Skeletal muscle tissue (tissue), 4 donors: Measurements from ENCODE around the gene CHMP4A. TPM values are rescaled to one million over a fixed set of nuclear protein-coding genes. Genes with fewer than 3 reads are reported as not detected.
A peak's percentile ranks its signal among the peaks of the same experiment; 100 is the strongest.
"Not testable (repeated sequence)": the region's sequence is repeated elsewhere in the genome, so short reads cannot be mapped to it uniquely, and the experiment has no call there.

Source experiments
- H3K27ac ChIP-seq: one replicate; pipeline ENCODE4 v1.7.0; 2013; ENCODE audit warnings: mild to moderate bottlenecking, low read depth, low read length, inconsistent platforms
- H3K27me3 ChIP-seq, 3 donors: one replicate each; pipeline ENCODE4 v1.7.0; 2013; ENCODE audit warnings: low read length in 3 of 3; ENCODE audit not compliant: control insufficient read depth in 3 of 3, insufficient read depth in 3 of 3
- H3K36me3 ChIP-seq, 3 donors: one replicate each; pipeline ENCODE4 v1.7.0; 2013; ENCODE audit warnings: low read length in 3 of 3; ENCODE audit not compliant: control insufficient read depth in 3 of 3, insufficient read depth in 3 of 3
- H3K4me1 ChIP-seq, 3 donors: one replicate each; pipeline ENCODE4 v1.7.0; 2013; ENCODE audit warnings: low read length in 3 of 3, mild to moderate bottlenecking in 3 of 3; ENCODE audit not compliant: control insufficient read depth in 3 of 3, insufficient read depth in 3 of 3
- H3K4me3 ChIP-seq, 3 donors: one replicate each; pipeline ENCODE4 v1.7.0; 2013; ENCODE audit warnings: low read length in 3 of 3
- H3K9ac ChIP-seq, 3 donors: one replicate each; pipeline ENCODE4 v1.7.0; 2013; ENCODE audit warnings: low read length in 3 of 3, mild to moderate bottlenecking in 3 of 3, moderate library complexity in 2 of 3, low read depth in 1 of 3
- H3K9me3 ChIP-seq, 3 donors: one replicate each; pipeline ENCODE4 v1.7.0; 2013; ENCODE audit warnings: low read length in 3 of 3; ENCODE audit not compliant: control insufficient read depth in 3 of 3
- total RNA-seq: library from RNA; depleted of rRNA; stranded (reverse); fragments of >200 nt; gene quantifications from one replicate; pipeline ENCODE4 v1.2.3, GENCODE V29; 2014
- donor health status: Osteomylitis.

Gene CHMP4A
- total RNA-seq, 1 donor from 2014 or later, result 29.2 TPM

DNA sequence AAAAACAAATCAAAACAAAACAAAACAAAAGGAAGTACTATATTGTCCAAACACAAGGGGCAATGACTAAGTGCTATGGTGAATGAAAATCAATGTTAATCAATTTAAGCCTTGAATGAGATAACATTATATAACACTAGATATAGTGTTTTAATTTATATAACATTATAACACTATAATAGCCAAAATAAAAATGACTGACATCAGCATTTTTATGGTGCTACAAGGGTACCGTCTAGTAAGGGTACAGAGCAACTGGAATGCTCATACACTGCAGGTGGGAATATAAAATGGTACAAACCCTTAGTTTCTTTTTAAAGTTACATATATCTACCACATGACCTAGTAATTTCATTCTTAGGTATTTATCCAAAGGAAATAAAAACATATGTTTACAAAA, 13.2 kb upstream of the CHMP4A start:
- Histone ChIP-seq H3K4me3 (no peak overlapping the region), H3K36me3 (no peaks in the 10 kb centered on the region), H3K4me1 (peaks cover 7 to 9% (median 7%) of the 10 kb centered on the region in 3 donors), H3K9me3 (no peaks in the 10 kb centered on the region), H3K27me3 (no peaks in the 10 kb centered on the region), H3K27ac (no peak overlapping the region), H3K9ac (no peak overlapping the region)

DNA sequence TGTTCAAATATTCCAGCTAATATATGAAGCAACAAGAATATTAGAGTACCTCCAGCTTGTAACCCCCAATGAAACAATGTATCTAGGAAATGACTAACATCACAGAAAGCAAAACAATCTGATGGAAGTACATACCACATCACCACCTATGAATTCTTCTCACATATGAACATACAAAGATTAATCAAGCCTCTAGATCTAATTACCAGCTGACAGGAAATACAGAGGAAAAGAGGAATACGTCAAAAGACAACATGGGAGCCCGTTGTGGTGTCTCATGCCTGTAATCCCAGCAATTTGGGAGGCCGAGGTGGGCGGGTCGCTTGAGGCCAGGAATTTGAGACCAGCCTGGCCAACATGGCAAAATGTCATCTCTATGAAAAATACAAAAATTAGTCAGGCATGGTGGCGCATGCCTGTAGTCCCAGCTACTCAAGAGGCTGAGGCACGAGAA, 11.4 kb upstream of the CHMP4A start:
- Histone ChIP-seq H3K27ac (peak overlapping the region; percentile 12), H3K4me1 (no peaks in the 10 kb centered on the region), H3K4me3 (no peak overlapping the region), H3K9me3 (no peaks in the 10 kb centered on the region), H3K27me3 (no peaks in the 10 kb centered on the region), H3K9ac (no peak overlapping the region), H3K36me3 (no peaks in the 10 kb centered on the region)

DNA sequence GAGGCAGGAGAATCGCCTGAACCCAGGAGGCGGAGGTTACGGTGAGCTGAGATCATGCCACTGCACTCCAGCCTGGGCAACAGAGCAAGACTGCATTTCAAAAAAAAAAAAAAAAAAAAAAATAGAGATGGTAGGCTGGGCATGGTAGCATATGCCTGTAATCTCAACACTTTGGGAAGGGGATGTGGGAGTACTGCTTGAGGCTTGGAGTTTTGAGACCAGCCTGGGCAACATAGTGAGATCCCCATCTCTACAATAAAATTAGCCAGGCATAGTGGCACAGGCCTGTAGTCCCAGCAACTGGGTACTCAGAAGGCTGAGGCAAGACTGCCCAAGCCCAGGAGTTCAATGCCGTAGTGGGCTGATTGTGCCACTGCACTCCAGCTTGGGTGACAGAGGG, 9.7 kb upstream of the CHMP4A start:
- H3K36me3 ChIP-seq, H3K9me3 ChIP-seq, H3K27ac ChIP-seq, H3K4me1 ChIP-seq, H3K9ac ChIP-seq, H3K27me3 ChIP-seq, H3K4me3 ChIP-seq: not testable (repeated sequence)

DNA sequence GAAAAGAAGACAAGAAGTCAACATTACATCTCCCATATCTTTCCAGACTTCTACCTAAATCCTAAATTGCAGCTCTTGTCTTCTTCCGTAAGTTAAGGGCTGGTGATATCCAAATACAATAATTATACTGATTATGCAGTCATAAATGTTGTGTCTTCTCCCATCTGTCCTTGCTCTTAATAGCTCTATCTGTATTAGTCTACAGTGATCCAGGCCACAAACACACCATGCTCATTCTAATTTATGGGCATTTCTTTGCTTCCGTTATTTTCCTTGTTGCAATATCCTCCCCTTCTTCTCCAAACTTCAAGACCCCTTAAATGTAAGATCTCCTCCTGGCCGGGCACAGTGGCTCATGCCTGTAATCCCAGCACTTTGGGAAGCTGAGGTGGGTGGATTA, 6.2 kb upstream of the CHMP4A start:
- H3K4me1 ChIP-seq, result peaks cover 6 to 17% (median 11%) of the 10 kb centered on the region in 3 donors
- H3K9me3 ChIP-seq, result no peaks in the 10 kb centered on the region
- H3K27me3 ChIP-seq, result no peaks in the 10 kb centered on the region
- H3K36me3 ChIP-seq, result peaks cover 0 to 8% (median 8%) of the 10 kb centered on the region in 3 donors
- H3K9ac ChIP-seq, result no peak overlapping the region
- no peak overlapping the region for H3K4me3 ChIP-seq
- no peak overlapping the region for H3K27ac ChIP-seq

DNA sequence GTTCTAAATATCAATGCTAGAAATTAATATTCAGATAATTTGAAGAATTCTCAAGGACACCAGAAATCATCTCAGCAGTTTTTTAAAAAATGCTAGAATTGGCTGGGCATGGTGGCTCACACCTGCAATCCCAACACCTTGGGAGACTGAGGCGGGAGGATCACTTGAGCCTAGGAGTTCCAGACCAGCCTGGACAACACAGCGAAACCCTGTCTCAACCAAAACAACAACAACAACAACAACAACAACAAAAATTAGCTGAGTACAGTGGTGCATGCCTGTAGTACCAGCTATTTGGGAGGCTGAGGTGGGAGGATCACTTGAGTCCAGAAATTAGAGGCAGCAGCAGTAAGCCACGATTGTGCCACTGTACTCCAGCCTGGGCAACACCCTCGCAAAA, 5.8 kb upstream of the CHMP4A start:
- H3K36me3 ChIP-seq, result peaks cover 0 to 12% (median 8%) of the 10 kb centered on the region in 3 donors
- H3K4me3 ChIP-seq, result no peak overlapping the region
- H3K4me1 ChIP-seq, result peaks cover 8 to 21% (median 14%) of the 10 kb centered on the region in 3 donors
- H3K27ac ChIP-seq, result no peak overlapping the region
- no peaks in the 10 kb centered on the region for H3K9me3 ChIP-seq
- no peak overlapping the region for H3K9ac ChIP-seq
- H3K27me3 ChIP-seq, result no peaks in the 10 kb centered on the region

DNA sequence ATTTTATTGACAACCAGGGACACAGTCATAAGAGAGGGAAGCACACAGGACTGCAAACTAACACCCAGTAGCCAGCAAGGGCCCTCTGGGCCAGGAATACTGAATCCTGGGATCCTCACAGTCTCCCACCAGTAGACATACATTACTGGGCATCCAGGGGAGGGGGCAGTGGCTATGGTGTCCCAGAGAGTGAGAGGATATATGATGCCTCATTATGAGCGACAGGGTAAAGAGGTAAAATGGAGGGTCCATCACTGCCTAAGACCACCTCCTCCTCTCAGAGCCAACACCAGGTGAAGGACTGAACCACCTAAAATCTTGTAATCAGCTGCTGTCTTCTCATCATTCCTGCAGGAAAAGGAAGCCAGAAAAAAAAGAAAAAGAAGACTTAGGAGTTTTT, 3.6 kb upstream of the CHMP4A start:
- H3K9ac ChIP-seq, H3K27ac ChIP-seq, H3K9me3 ChIP-seq, H3K4me3 ChIP-seq, H3K27me3 ChIP-seq: not testable (repeated sequence)
- Histone ChIP-seq H3K4me1 (peaks cover 14 to 31% (median 19%) of the 10 kb centered on the region in 3 donors), H3K36me3 (peaks cover 0 to 12% (median 8%) of the 10 kb centered on the region in 3 donors)

DNA sequence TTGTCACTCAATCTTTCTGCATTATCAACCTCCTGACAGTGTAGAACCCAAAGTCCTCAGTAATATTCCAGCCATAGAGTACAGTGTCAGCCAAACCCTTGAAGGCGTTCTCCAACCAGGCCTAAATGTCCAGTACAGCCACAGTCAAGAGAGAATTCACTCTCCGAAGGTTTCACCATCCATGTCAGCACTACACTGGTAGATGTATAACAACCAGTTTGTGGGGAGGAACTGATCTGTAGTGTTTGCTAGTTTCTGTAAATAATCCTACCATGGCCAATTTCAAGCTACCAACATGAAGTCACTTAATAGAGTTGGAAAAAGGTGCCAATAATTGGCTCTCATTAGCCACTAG, 3.0 kb upstream of the CHMP4A start:
- Histone ChIP-seq H3K36me3 (peaks cover 4 to 18% (median 10%) of the 10 kb centered on the region in 3 donors), H3K27me3 (no peaks in the 10 kb centered on the region), H3K4me3 (peak overlapping the region; percentile 97 to 100 (median 98)), H3K27ac (peak overlapping the region; percentile 85), H3K9ac (peak overlapping the region in 1 of 3 donors; percentile 95), H3K4me1 (peaks cover 14 to 31% (median 19%) of the 10 kb centered on the region in 3 donors), H3K9me3 (no peaks in the 10 kb centered on the region)

DNA sequence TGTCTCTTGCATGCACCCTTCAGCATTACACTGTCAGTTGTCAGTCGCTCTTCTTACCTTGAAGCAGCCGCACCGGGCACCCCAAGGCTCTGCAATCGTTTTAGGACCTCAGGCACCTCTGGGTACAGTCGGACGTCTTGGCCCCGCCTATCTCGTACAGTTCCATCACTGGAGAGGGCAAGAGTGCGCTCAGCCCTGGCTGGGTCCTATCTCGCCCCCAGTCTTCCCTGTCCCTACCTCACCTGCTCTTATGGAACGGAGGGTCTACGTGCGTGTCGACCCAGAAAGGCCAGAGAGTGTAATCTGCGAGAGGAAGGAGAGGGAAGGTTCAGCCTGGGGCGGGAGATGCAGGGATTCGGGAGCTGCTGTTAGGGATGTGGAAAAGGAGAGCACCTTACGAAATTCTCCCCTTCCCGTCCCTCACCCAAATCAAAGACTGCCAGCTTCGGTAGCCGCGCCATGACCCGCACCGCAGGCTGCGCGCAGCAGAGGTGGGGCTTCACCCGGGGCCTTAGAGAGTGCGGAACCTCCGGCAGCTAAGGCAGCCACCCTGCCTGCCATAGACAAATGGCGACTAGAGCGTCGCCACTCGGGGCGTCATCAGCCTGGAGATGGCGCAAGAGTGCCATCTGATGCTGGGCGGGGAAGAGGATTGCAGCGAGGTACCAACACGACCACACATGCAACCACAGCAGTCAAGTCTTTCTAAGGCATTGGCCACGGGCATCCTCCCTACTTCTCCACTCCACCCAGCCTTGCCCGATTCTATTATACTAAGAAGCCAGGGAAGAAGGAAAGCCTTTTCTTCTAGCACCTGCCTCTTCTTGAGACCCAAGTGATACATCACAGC, 2.4 kb upstream of the CHMP4A start, which contains the start of gene MDP1:
MDP1 (minus strand) TSS at position 572 of the 850 bp plus-strand sequence; CDS start at position 461, 111 bp downstream.
- Histone ChIP-seq H3K9me3 (no peaks in the 10 kb centered on the region), H3K36me3 (peaks cover 7 to 20% (median 13%) of the 10 kb centered on the region in 3 donors), H3K9ac (peak within 1 kb of the TSS; percentile 93 to 95 (median 94)), H3K27ac (peak within 1 kb of the TSS; percentile 85), H3K27me3 (no peaks in the 10 kb centered on the region), H3K4me3 (peak within 1 kb of the TSS; percentile 97 to 100 (median 98)), H3K4me1 (peaks cover 14 to 31% (median 19%) of the 10 kb centered on the region in 3 donors)

DNA sequence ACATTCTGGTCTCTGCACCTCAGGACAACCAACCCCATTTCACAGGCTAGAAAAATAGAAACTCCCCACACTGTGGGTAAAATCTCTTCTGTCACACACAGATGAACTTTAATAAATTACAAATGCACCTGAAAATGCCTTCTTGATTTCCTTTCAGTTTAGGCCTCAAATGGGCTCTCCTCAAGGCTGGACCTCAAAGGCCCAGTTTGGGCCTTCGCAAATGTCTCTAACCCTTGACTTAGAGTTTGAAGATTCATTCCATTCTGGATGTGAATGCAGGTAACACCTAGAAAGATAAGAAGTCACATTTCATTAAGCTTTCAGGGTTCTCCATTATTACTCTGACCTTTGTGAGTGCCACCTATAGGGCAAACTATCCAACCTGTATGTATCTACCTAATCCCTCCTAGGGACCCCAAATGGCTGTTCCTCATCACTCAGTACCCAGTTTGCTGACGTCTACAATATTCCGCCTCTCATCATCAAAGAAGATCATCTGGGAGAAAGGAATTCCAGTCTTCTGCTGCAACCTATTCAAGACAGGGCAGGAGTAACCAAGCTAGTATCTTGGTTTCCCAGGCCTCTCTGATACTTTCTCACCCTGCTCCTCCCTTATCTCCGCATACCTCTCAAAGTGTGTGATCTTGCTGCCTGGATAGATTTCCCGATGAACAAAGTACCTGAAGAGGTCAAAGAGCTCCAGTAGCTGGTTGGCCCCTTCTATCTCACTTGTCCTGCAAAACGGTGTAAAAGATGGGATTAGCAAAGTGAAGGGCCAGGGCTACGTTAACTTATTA, 776 bp upstream of the CHMP4A start:
- H3K4me1 ChIP-seq, result peaks cover 14 to 31% (median 19%) of the 10 kb centered on the region in 3 donors
- no peaks in the 10 kb centered on the region for H3K27me3 ChIP-seq
- peak overlapping the region; percentile 75 to 87 (median 87) for H3K4me3 ChIP-seq
- peak overlapping the region; percentile 81 to 89 (median 81) for H3K9ac ChIP-seq
- peaks cover 21 to 32% (median 29%) of the 10 kb centered on the region in 3 donors for H3K36me3 ChIP-seq
- no peaks in the 10 kb centered on the region for H3K9me3 ChIP-seq
- peak overlapping the region; percentile 90 for H3K27ac ChIP-seq
